Choroid plexus epithelial cell (primary cell): ENCODE results near the gene FUZ.

Experiments used
- DNase-seq: peaks from one replicate; pipeline ENCODE4 v3.0.0-alpha.2; 2010; ENCODE audit warnings: low read depth
- H3K4me3 ChIP-seq: 2 replicates; pipeline ENCODE4 v1.5.1; 2011; ENCODE audit warnings: low read depth, mild to moderate bottlenecking, control low read depth, low read length, moderate library complexity
- CTCF ChIP-seq: conservative IDR thresholded peaks from 2 replicates; pipeline ENCODE4 v1.5.1; 2011; ENCODE audit warnings: low read depth, mild to moderate bottlenecking, control low read depth, inconsistent platforms, low read length, moderate library complexity

Gene FUZ

DNA sequence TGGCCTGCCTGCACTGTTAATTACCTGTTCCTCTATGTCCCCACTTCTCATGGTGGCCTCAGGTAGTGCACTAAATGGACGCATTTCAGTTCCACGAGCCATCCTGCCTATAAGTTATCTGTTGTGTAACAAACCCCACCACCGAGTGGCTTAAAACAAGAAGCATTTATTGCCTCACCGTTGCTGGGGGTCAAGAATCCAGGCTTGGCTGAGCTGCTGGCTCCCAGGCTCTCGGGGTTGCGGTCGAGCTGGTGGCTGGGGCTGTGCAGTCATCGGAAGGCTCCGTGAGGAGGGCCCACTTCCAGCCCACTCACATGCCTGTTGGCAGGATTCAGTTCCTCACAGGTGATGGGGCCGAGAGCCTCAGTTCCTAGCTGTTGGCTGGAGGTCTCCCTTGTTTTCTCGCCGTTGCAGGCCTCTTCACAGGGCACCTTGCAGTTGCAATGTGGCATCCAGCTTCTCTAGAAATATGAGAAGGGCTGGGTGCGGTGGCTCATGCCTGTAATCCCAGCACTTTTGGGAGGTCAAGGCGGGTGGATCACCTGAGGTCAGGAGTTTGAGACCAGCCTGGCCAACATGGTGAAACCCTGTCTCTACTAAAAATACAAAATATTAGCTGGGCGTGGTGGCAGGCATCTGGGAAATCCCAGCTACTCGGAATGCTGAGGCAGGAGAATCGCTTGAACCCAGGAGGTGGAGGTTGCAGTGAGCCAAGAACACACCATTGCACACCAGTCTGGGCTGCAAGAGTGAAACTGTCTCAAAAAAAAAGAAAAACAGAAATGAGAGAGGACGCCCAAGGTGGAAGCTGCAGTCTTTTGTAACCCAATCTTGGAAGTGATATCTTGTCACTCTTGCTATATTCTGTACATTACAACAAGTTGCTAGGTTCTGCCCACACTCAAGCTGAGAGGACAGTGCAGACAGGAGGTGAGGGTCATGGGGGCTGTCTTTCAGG, 31.3 kb upstream of the FUZ start:
- TF ChIP-seq CTCF: no peak
- no peak for DNase-seq
- no peak overlapping the region for H3K4me3 ChIP-seq

GRCh38 chr19:49843265-49843664, 30.2 kb upstream of the FUZ start:
- H3K4me3 ChIP-seq: no peak overlapping the region
- no peak for TF ChIP-seq CTCF
- DNase-seq: no peak

DNA sequence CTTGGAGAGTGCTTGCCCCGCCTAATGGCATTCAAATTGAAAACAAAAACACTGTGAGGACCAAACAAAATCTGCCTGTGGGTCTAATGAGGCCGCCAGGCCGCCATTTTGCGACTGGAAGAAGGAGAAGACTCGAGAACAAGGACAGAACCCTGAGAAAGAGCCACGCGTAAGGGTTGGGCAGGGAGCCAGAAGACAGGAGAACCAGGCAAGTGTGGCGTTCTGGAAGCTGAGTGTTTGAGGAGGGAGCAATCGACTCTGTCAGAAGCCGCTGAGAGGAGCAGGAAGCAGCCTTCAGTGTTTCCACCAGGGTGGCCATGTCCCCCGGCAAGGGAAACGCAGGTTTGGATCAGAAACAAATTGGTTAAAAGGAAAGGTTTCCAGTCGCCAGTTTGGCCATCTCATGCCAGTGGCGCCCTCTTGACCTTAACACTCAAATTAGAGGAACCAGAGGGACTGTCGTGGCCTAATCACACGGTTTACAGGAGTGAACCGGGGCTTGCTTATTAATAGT, 27.7 kb upstream of the FUZ start:
- DNase-seq: no peak
- TF ChIP-seq CTCF: no peak

GRCh38 chr19:49840321-49840720, 27.2 kb upstream of the FUZ start:
- no peak for TF ChIP-seq CTCF
- DNase-seq: no peak
- H3K4me3 ChIP-seq: no peak overlapping the region

More for the DNA sequence above, 27.7 kb upstream of the FUZ start:
- H3K4me3 ChIP-seq: no peak overlapping the region

- no peak for DNase-seq
- TF ChIP-seq CTCF: no peak
- no peak overlapping the region for H3K4me3 ChIP-seq
These were observed 26.6 kb upstream of the FUZ start for GRCh38 chr19:49839713-49840112.

- TF ChIP-seq CTCF: no peak
- H3K4me3 ChIP-seq: no peak overlapping the region
- no peak for DNase-seq
These were observed 25.9 kb upstream of the FUZ start for GRCh38 chr19:49838885-49839588.
